Measurements from ENCODE around the gene CROCC2.

CROCC2 gene

DNA sequence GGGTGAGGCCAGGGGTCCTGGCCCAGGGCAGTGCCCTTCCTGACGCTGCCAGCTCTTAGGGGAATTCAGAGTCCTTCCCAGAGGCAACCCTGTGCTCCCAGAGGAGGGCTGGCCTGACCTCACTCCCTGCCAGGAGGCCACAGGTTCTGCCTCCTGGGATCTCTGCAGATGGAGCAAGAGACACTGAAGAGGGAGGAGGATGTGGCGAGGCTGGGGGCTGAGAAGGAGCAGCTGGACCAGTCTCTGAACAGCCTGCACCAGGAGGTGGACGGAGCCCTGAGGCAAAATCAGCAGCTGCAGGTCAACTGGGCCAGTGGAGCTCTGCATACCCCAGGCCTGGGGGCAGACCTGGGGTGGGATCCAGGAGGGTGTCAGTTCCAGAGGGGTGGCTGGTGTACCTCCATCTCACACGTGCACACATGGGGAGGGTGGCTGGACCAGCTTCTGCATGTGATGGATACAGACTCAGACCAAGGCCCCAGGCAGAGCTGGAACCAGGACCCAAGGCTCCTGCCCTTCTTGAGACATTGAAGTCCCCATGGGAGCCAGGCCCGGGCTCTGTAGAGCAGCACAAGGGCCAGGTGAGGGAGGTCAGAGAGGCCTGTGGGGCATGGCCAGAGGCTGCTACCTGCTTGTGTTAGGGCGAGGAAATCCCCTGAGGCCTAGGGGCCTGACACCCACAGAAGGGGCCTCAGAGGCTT lies 82.6 kb downstream of the CROCC2 start:
- no peak for DNase-seq

DNA sequence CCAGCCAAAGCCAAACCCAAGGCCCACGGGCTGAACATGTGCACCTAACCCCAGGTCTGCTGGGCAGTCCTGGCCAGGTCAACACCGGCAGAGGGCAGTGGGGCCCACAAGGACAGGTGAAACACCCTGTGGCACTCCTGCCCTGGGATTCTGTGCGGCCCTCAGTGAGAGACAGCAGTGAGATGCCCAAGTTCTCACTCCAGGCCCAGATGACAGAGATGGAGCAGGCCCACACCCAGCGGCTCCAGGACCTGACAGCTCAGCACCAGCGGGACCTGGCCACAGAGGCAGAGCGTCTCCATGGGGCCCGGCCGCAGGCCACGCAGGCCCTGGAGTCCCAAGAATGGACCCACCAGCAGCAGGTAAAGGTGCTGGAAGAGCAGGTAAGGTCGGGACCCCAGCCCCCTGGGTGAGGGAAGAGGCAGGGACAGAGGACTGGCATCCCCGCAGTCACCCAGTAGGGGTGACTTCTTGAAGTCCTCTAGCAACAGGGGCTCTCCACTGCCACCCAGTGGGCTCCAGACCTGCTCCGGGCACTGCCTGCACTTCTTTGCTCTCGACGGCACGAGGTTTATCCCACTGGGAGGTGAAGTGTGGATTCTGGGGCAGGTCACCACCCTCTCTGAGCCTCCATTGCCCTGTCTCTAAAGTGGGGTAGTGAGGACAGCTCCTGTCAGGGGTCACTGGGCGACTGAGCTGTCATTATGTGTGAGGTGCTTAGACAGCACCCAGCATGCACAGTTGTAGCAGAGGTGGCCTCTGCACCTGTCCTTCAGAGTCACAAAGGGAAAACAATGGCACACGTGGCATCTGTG lies 83.5 kb downstream of the CROCC2 start:
- DNase-seq: no peak

GRCh38 chr2:240990266-240990529 lies 84.1 kb downstream of the CROCC2 start:
- DNase-seq: no peak

GRCh38 chr2:240990726-240991377 lies 84.7 kb downstream of the CROCC2 start:
- DNase-seq: no peak

- peak in 5 of 14 donors; percentile 13 to 87 (median 39) for DNase-seq
These were observed 85.5 kb downstream of the CROCC2 start for GRCh38 chr2:240991378-240992263.

DNA sequence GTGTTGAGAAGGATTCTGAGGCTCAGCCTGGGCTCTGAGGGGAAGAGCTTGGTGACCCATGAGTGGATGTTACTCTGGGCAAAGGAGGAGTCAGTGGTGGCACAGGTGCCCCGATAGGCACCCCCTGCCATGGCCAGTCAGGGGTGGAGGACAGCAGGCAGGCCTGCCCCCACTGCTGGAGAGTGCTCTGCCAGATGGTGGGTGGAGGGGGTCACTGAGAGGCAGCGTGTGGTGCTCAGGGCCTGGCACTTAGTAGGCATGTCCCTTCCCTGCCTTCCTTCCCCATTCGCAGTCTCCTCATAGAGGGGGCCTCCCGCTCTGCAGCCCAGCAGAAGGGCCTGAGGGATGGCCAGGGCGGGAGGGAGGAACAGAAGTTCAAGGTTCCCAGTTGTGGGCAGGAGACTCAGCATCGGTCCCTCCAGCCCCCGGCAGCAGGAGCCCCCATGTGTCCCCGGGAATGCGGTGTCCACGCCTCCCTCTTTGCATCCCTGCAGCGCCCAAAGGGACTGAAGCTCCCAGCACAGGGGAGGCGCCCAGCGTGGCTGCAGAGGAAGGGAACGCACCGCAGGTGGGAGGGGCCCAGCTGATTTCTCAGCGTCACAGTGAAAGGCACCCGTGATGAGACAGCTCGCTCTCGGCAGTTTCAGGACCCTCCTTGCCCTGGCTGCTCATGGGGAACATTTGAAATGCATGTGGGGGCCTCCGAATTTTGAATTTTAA lies 86.6 kb downstream of the CROCC2 start:
- DNase-seq: no peak

- DNase-seq: no peak
These were observed 87.5 kb downstream of the CROCC2 start for GRCh38 chr2:240993446-240994170.

DNA sequence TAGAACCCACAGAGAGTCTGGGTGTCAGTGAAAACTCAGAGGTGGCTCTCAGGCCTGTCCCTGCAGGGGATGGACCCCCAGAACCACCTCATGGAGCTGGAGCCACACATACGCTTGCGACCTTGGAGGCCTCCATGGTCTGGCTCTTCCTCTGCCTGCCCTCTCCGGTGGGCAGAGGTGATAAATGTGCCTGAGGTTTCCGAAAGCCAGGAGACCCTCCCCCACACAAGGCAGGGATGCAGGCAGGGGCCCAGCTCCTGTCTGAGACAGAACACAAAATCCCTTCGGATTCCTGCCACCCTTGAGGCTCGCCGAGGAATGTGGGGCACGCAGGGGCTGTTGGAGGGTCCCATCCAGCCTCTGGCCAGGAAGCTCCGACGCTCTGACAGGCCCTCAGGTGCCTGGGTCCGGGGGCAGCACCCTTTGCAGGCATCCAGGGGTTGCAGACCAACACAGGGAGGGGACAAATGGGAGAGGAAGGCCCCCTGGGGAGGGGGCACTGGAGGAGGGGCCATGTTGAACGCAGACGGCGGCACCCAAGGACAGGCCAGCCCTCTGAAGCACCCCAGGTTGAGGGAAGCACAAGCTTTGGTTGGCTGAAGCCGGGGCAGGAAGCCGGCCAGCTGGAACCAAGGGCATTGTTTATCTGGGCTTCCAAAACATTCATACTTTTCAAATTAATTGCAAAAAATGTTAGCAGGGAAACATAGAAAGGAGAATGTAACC lies 88.2 kb downstream of the CROCC2 start:
- DNase-seq: no peak

GRCh38 chr2:240995041-240996021 lies 89.2 kb downstream of the CROCC2 start:
- no peak for DNase-seq

- no peak for DNase-seq
These were observed 90.2 kb downstream of the CROCC2 start for GRCh38 chr2:240996161-240996833.

GRCh38 chr2:240996834-240997140 lies 90.7 kb downstream of the CROCC2 start:
- DNase-seq: no peak

GRCh38 chr2:240997141-240997855 lies 91.2 kb downstream of the CROCC2 start:
- no peak for DNase-seq

GRCh38 chr2:240997856-240998705 lies 91.9 kb downstream of the CROCC2 start, which contains the start of gene SNED1:
Gene SNED1 (plus strand): TSS chr2:240998618. CDS start chr2:240998838, 220 bp downstream.
- peak in 7 of 14 donors; percentile 24 to 77 (median 41) for DNase-seq

GRCh38 chr2:240998706-240998994 lies 92.5 kb downstream of the CROCC2 start:
- DNase-seq: no peak

- DNase-seq: no peak
These were observed 93.1 kb downstream of the CROCC2 start for GRCh38 chr2:240998995-240999791.

DNA sequence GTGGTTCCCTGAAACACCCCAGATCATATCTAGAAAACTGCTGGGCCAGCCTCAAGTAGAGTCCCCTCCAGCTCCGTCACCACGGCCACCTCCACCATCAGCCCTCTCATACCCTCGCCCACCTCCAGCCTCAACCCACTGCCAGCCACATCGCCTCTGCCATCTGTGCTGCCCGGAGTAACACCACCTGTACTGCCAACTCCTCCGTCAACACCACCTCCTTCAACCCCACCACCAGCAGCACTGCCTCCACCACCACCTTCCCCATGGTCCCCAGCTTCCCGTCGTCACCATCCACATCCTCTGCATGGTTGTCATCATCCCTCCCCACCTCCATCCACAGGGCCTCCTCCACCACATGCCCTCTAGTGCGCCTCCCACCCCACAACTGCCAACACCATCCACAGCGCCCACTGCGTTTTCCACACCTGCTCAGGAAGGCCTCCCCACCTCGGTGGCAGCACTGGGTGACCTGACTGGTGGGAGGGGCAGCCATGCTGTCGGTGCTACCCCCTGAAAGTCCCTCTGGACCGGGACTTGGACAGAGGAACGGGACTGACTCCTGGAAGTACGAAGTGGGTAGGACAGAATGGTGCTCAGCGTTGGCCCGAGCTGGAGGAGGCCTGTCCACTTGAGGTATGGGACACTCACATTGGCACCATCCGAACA lies 93.9 kb downstream of the CROCC2 start:
- DNase-seq: no peak
